Esophagus muscularis mucosa (tissue), 4 donors: ENCODE data around the gene SLC9C1. TPM values are rescaled to one million over a fixed set of nuclear protein-coding genes. Genes with fewer than 3 reads are reported as not detected.

Source experiments
- DNase-seq: peaks from one replicate; pipeline ENCODE4 v3.0.0-alpha.2; 2017; ENCODE audit errors: extremely low spot score
- H3K27ac ChIP-seq, 4 donors: fragments of 200-600 bp; sonication (generic); replicated peaks in 1 of 4; 1 replicate in 3 of 4; 2 replicates in 1 of 4; pipeline ENCODE4 v1.5.1; 2016 to 2019; ENCODE audit warnings: mild to moderate bottlenecking in 1 of 4
- H3K27me3 ChIP-seq, 4 donors: fragments of 200-600 bp; sonication (generic); one replicate each; pipeline versions ENCODE4 v1.5.1 to v1.6.0; 2016 to 2019
- H3K36me3 ChIP-seq, 4 donors: fragments of 200-600 bp; sonication (generic); one replicate each; pipeline ENCODE4 v1.5.1; 2016 to 2019
- H3K4me1 ChIP-seq, 4 donors: fragments of 200-600 bp; sonication (generic); one replicate each; pipeline ENCODE4 v1.5.1; 2016 to 2019
- H3K4me3 ChIP-seq, 4 donors: fragments of 200-600 bp; sonication (generic); 1 replicate in 2 of 4; 2 replicates in 2 of 4; pipeline ENCODE4 v1.5.1; 2016 to 2019; ENCODE audit warnings: mild to moderate bottlenecking in 4 of 4, moderate library complexity in 1 of 4
- H3K9me3 ChIP-seq, 4 donors: fragments of 200-600 bp; sonication (generic); 1 replicate in 3 of 4; 2 replicates in 1 of 4; pipeline ENCODE4 v1.5.1; 2016 to 2019
- CTCF ChIP-seq, 3 experiments: fragments of 200-600 bp in 2 of 3; fragments of 450-650 bp in 1 of 3; sonication (generic) in 2 of 3; IDR thresholded peaks; one replicate each; pipeline ENCODE4 v1.5.1; 2017 to 2019; ENCODE audit warnings: antibody characterized with exemption in 3 of 3, mild to moderate bottlenecking in 2 of 3, moderate library complexity in 1 of 3
- EP300 ChIP-seq: sonication (generic); formaldehyde crosslinking; IDR thresholded peaks from one replicate; pipeline ENCODE4 v1.6.1; 2017; ENCODE audit warnings: antibody characterized with exemption
- POLR2A ChIP-seq: fragments of 450-650 bp; IDR thresholded peaks from one replicate; pipeline ENCODE4 v1.6.1; 2017; ENCODE audit warnings: antibody characterized with exemption, moderate library complexity, mild to moderate bottlenecking, low read depth
- POLR2AphosphoS5 ChIP-seq, 2 donors: sonication (generic); formaldehyde crosslinking; IDR thresholded peaks; one replicate each; pipeline ENCODE4 v1.6.1; 2017; ENCODE audit warnings: antibody characterized with exemption in 2 of 2
- WGBS: methylation state at CpG from one replicate; pipeline ENCODE4 v1.1.5; 2018; 5-methylcytosine and 5-hydroxymethylcytosine counted together
- intact Hi-C: fragments of 100-400 bp; cut with DNase I; formaldehyde crosslinking; loops from one replicate; pipeline ENCODE4 v1.15.1; 2023
- small RNA-seq, 3 donors: library from RNA; depleted of rRNA; stranded (forward); fragments of <200 nt; gene quantifications; one replicate each; pipeline ENCODE3, GENCODE V24; 2016
- total RNA-seq, 4 donors: library from RNA; depleted of rRNA; stranded (reverse); fragments of >200 nt; gene quantifications; one replicate each; pipeline versions ENCODE4 v1.1.0 to v1.2.1, GENCODE V29; 2016

The SLC9C1 gene
- total RNA-seq, 4 donors from 2014 or later, result 0.17 TPM; not detected in 3

- Histone ChIP-seq H3K27ac (no peak overlapping the region), H3K36me3 (no peaks in the 10 kb centered on the region), H3K4me3 (no peak overlapping the region), H3K27me3 (no peaks in the 10 kb centered on the region), H3K4me1 (peaks cover 0 to 16% (median 7%) of the 10 kb centered on the region in 4 donors), H3K9me3 (no peaks in the 10 kb centered on the region)
- TF ChIP-seq CTCF (IDR thresholded peaks at IDR 0.05) (no peak), POLR2A (no peak), EP300 (no peak), POLR2AphosphoS5 (IDR thresholded peaks at IDR 0.05) (no peak)
- no peak for DNase-seq
- intact Hi-C loops, result no loop called here
Observed at GRCh38 chr3:112093180-112093522, 200.9 kb downstream of the SLC9C1 start.

- DNase-seq, result no peak
- Histone ChIP-seq H3K36me3 (no peaks in the 10 kb centered on the region), H3K9me3 (no peaks in the 10 kb centered on the region), H3K27ac (no peak overlapping the region), H3K27me3 (no peaks in the 10 kb centered on the region), H3K4me1 (peaks cover 2 to 19% (median 7%) of the 10 kb centered on the region in 4 donors), H3K4me3 (no peak overlapping the region)
- 47% methylated on average over 6 of the region's 6 CpGs for WGBS
- TF ChIP-seq POLR2A, result no peak
- TF ChIP-seq EP300, result no peak
- no peak for TF ChIP-seq CTCF (IDR thresholded peaks at IDR 0.05)
- no peak for TF ChIP-seq POLR2AphosphoS5 (IDR thresholded peaks at IDR 0.05)
- intact Hi-C loops, result no loop called here
Observed at GRCh38 chr3:112092496-112093179, 201.4 kb downstream of the SLC9C1 start.

GRCh38 chr3:112090887-112091586, 203.0 kb downstream of the SLC9C1 start:
- 87% methylated on average over 6 of the region's 6 CpGs for WGBS
- Histone ChIP-seq H3K9me3 (no peaks in the 10 kb centered on the region), H3K4me3 (no peak overlapping the region), H3K27ac (no peak overlapping the region), H3K4me1 (peaks cover 13 to 29% (median 16%) of the 10 kb centered on the region in 4 donors), H3K36me3 (no peaks in the 10 kb centered on the region), H3K27me3 (no peaks in the 10 kb centered on the region)
- TF ChIP-seq POLR2AphosphoS5 (IDR thresholded peaks at IDR 0.05), result no peak
- no peak for TF ChIP-seq CTCF (IDR thresholded peaks at IDR 0.05)
- no peak for TF ChIP-seq POLR2A
- no peak for TF ChIP-seq EP300
- intact Hi-C loops, result no loop called here
- DNase-seq, result no peak

Small RNAs within 50 kb of the gene (small RNA-seq; reads per million reads assigned to genes)
- 0 reads per million in 3 donors for gene MIR567

Other genes starting within 250 kb of the SLC9C1 start
- gene C3orf52, start 207.8 kb downstream of the SLC9C1 start, total RNA-seq, result 1 to 10 TPM; 1.7 to 3.3 (median 2.6) TPM
- under 1 TPM in 1 of 4 donors, not detected in 3; 0.33 TPM for gene GCSAM, start 161.0 kb downstream of the SLC9C1 start, total RNA-seq
- 10 to 100 TPM in 1 of 4 donors, 1 to 10 TPM in 3; 7.2 to 22.9 (median 7.6) TPM for gene CD200, start 38.9 kb upstream of the SLC9C1 start, total RNA-seq
- gene BTLA, start 205.3 kb upstream of the SLC9C1 start, total RNA-seq, result 1 to 10 TPM in 1 of 4 donors, not detected in 3; 1.5 TPM